Measurements from ENCODE around the gene PCDHA9.

PCDHA9 gene

GRCh38 chr5:140881889-140882590 lies 33.9 kb downstream of the PCDHA9 start, which contains the start of gene PCDHA13:
Gene PCDHA13, plus strand, starts transcription at chr5:140882124. Its CDS starts 145 bp downstream, at chr5:140882269.
- no peak for DNase-seq (ENCODE audit: low read depth)

- no peak for DNase-seq (ENCODE audit: low read depth)
These were observed 34.4 kb downstream of the PCDHA9 start for GRCh38 chr5:140882591-140882899.

- no peak for DNase-seq (ENCODE audit: low read depth)
These were observed 35.2 kb downstream of the PCDHA9 start for GRCh38 chr5:140883373-140883772.

- no peak for DNase-seq (ENCODE audit: low read depth)
These were observed 35.9 kb downstream of the PCDHA9 start for GRCh38 chr5:140883927-140884697.

Data from activated T-helper 9 cell treated with anti-CD3 and anti-CD28 coated beads, Interleukin-2, amount 50 U/mL, for 16 hours (primary cell).